Adrenal gland (tissue), 5 donors: ENCODE measurements around the gene RNF31.

Experiments
- CTCF ChIP-seq, 6 experiments: fragments of 450-650 bp in 4 of 6; fragments of 200-600 bp in 2 of 6; sonication (generic) in 1 of 6; IDR thresholded peaks; 1 replicate in 5 of 6; 2 replicates in 1 of 6; pipeline versions ENCODE4 v1.5.1 to v1.8.0; 2016 to 2021; ENCODE audit warnings: antibody characterized with exemption in 6 of 6, mild to moderate bottlenecking in 2 of 6, moderate library complexity in 1 of 6
- POLR2A ChIP-seq, 2 donors: fragments of 450-650 bp; IDR thresholded peaks; one replicate each; pipeline ENCODE4 v1.6.1; 2017; ENCODE audit warnings: antibody characterized with exemption in 2 of 2, mild to moderate bottlenecking in 2 of 2, moderate library complexity in 1 of 2
- donor health status: DM: no; HTN: no; CAD: no.

GRCh38 chr14:24160850-24161804 lies 13.8 kb downstream of the RNF31 start, which contains the start of gene IRF9:
- TF ChIP-seq CTCF (IDR thresholded peaks at IDR 0.05) (peak; percentile 89 to 99 (median 98)), POLR2A (IDR thresholded peaks at IDR 0.05) (peak; percentile 15 to 69)
